Nephron progenitor cell (in vitro differentiated cells): Measurements from ENCODE around the gene FUOM.

ENCODE experiments used
- DNase-seq: peaks from one replicate; pipeline ENCODE4 v3.0.0; 2021
- H3K27ac Mint-ChIP-seq: 2 replicates; pipeline ENCODE4 v1.8.0; 2021; ENCODE audit warnings: mild to moderate bottlenecking, moderate library complexity, mixed read lengths
- H3K27me3 Mint-ChIP-seq: 2 replicates; pipeline ENCODE4 v1.8.0; 2021; ENCODE audit warnings: mild to moderate bottlenecking, low read depth, mixed read lengths; ENCODE audit not compliant: poor library complexity
- H3K36me3 Mint-ChIP-seq: 2 replicates; pipeline ENCODE4 v1.8.0; 2021; ENCODE audit warnings: low read depth, mixed read lengths
- H3K4me1 Mint-ChIP-seq: 2 replicates; pipeline ENCODE4 v1.8.0; 2021; ENCODE audit warnings: mixed read lengths
- H3K4me3 Mint-ChIP-seq: 2 replicates; pipeline ENCODE4 v1.8.0; 2021; ENCODE audit warnings: mild to moderate bottlenecking, moderate library complexity, mixed read lengths
- H3K9me3 Mint-ChIP-seq: 2 replicates; pipeline ENCODE4 v1.8.0; 2021; ENCODE audit warnings: mild to moderate bottlenecking, moderate library complexity, mixed read lengths
- CTCF ChIP-seq: fragments of 200-600 bp; sonication (generic); IDR thresholded peaks from 2 replicates; pipeline ENCODE4 v1.5.0; 2021; ENCODE audit warnings: antibody characterized with exemption

The FUOM gene

GRCh38 chr10:133311570-133311969, 46.2 kb downstream of the FUOM start:
- H3K36me3 Mint-ChIP-seq = peaks cover 16% of the 10 kb centered on the region
- H3K4me1 Mint-ChIP-seq = peaks cover 24% of the 10 kb centered on the region
- no peak for TF ChIP-seq CTCF
- H3K4me3 Mint-ChIP-seq = no peak overlapping the region
- no peak overlapping the region for H3K27ac Mint-ChIP-seq
- no peak for DNase-seq
- peaks cover 3% of the 10 kb centered on the region for H3K27me3 Mint-ChIP-seq
- no peaks in the 10 kb centered on the region for H3K9me3 Mint-ChIP-seq

GRCh38 chr10:133310789-133311188, 47.0 kb downstream of the FUOM start:
- DNase-seq = no peak
- Mint-ChIP-seq H3K4me1 (peaks cover 31% of the 10 kb centered on the region), H3K36me3 (peaks cover 16% of the 10 kb centered on the region), H3K27ac (no peak overlapping the region), H3K9me3 (no peaks in the 10 kb centered on the region), H3K27me3 (peaks cover 3% of the 10 kb centered on the region), H3K4me3 (no peak overlapping the region)
- TF ChIP-seq CTCF = no peak

GRCh38 chr10:133310399-133310755, 47.4 kb downstream of the FUOM start:
- H3K36me3 Mint-ChIP-seq = peaks cover 19% of the 10 kb centered on the region
- no peak for DNase-seq
- H3K4me3 Mint-ChIP-seq = no peak overlapping the region
- no peak overlapping the region for H3K27ac Mint-ChIP-seq
- no peaks in the 10 kb centered on the region for H3K9me3 Mint-ChIP-seq
- H3K27me3 Mint-ChIP-seq = peaks cover 3% of the 10 kb centered on the region
- no peak for TF ChIP-seq CTCF
- H3K4me1 Mint-ChIP-seq = peaks cover 35% of the 10 kb centered on the region

GRCh38 chr10:133309720-133310398, 48.0 kb downstream of the FUOM start:
- Mint-ChIP-seq H3K27me3 (peaks cover 3% of the 10 kb centered on the region), H3K9me3 (no peaks in the 10 kb centered on the region), H3K4me3 (peak overlapping the region; percentile 78), H3K4me1 (peaks cover 40% of the 10 kb centered on the region), H3K27ac (no peak overlapping the region), H3K36me3 (peaks cover 24% of the 10 kb centered on the region)
- TF ChIP-seq CTCF = no peak
- DNase-seq = no peak

GRCh38 chr10:133309100-133309719, 48.6 kb downstream of the FUOM start:
- H3K4me1 Mint-ChIP-seq = peaks cover 40% of the 10 kb centered on the region
- DNase-seq = peak; percentile 98
- H3K36me3 Mint-ChIP-seq = peaks cover 24% of the 10 kb centered on the region
- TF ChIP-seq CTCF = no peak
- no peaks in the 10 kb centered on the region for H3K9me3 Mint-ChIP-seq
- peak overlapping the region; percentile 78 for H3K4me3 Mint-ChIP-seq
- peaks cover 3% of the 10 kb centered on the region for H3K27me3 Mint-ChIP-seq
- no peak overlapping the region for H3K27ac Mint-ChIP-seq
